Stimulated activated CD8-positive, alpha-beta memory T cell treated with anti-CD3 and anti-CD28 coated beads, Interleukin-2, amount 100 ng/mL, for 48 hours (primary cell): Measurements from ENCODE around the gene ASCC1.
"Not testable (repeated sequence)": the region's sequence is repeated elsewhere in the genome, so short reads cannot be mapped to it uniquely, and the experiment has no call there.

ENCODE experiments used
- DNase-seq, 2 donors: peaks; one replicate each; pipeline ENCODE4 v3.0.0-alpha.2; 2020; ENCODE audit warnings: low read depth in 2 of 2

The ASCC1 gene

DNA sequence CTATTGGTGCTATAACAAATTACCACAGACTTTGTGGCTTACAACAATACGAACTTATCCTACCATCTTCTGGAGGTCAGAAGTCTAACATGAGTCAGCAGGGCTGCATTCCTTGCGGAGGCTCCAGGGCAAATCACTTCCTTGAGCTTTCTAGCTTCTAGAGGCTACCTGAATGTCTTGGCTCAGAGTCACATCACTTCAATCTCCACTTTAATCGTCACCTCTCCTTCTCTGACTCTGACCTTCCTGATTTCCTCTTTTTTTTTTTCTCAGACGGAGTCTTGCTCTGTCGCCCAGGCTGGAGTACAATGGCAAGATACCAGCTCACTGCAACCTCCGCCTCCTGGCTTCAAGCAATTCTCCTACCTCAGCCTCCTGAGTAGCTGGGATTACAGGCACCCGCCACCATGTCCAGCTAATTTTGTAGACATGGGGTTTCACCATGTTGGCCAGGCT lies 44.9 kb downstream of the ASCC1 start:
- no peak for DNase-seq

DNA sequence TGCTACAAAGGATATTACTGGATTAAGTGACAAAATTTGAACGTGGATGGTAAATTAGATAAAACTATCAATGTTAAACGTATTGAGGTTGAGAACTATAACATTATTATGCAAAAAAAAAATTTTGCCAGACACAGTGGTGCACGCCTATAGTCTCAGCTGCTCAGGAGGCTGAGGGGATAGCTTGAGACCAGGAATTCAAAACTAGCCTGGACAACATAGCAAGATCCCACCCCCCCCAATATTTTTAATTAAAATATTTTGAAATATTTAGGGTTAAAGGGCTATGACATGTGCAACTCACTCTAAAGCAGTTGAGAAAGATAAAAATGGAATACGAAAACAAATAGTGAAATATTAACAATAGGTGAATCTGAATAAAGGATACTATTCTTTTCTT lies 45.3 kb downstream of the ASCC1 start:
- no peak for DNase-seq

DNA sequence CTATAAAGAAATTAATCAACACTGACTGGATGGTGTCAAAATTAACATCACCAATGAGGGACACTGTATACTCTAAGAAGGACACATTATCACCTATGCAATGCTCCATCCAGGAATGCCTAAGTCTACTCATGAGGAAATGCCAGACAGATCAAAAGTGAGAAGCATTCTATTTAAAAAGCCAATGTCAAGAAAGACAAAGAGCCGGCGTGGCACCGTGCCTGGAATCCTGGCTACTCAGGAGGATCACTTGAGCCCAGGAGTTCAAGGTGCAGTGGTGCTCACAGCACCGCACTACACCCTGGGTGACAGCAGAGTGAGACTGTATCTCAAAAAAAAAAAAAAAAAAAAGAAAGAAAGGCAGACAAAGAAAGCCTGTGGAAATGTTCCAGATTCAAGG lies 45.8 kb downstream of the ASCC1 start:
- no peak for DNase-seq

DNA sequence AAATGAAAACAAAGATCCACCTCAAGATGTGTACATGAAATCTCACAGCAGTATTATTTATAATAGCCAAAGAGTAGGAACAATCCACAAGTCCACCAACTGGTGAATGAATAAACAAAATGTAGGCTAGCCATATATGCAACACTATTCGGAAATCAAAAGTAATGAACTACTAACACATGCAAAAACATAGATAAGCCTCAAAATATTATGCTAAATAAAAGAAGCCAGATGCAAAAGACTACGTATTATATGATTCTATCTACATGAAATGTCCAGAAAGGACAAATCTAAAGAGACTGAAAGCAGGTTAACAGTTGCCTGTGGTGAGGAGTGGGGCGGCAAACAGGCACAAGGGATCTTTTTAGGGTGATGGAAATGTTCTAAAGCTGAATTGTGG lies 49.0 kb downstream of the ASCC1 start:
- no peak for DNase-seq

DNA sequence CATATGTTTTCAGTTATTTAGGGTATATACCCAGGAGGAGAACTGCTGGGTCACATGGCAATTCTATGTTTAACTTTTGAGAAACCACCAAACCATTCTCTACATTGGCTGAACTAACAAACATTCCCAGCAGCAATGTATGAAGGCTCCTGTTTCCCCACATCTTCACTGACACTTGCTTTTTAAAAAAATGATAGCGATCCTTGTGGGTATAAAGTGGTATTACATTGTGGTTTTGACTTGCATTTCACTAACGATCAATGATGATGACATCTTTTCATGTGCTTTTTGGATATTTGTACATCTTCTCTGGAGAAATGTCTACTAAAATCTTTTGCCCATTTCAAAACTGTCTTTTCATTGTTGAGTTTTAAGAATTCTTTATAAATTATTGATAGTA lies 51.5 kb downstream of the ASCC1 start:
- DNase-seq = no peak

DNA sequence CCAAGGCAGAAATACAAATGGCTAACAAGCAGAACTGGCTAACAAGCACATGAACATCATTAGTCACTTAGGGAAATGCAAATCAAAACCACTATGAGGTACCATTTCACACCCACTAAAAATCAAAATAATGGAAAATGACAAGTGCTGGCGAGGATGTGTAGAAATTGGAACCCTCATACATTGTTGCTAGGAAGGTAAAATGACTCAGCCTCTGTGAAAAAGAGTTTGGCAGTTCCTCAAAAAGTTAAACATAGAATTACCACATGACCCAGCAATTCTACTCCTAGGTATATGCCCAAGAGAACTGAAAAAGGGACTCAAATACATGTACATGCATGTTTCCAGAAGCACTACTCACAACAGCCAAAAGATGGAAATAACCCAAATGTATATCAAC lies 53.1 kb downstream of the ASCC1 start:
- no peak for DNase-seq

DNA sequence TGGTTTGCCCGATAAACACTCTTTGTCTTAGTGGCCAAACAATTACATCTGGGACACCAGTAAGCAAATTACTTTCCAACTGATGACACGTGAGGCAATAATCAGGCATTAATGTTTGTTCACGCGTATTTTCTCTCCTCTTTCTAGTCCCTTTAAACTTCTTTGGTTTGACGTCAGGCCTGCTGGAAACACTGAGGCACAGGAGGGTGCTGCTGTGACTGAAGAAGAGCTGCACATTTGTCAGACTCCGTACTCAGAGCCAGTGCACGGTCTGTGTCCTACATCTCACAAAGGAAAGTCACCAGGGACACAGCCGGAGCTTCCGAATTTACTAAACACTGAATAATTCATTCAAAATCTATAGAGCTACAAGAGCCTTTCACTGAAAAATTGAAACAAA lies 57.9 kb downstream of the ASCC1 start:
- no peak for DNase-seq

DNA sequence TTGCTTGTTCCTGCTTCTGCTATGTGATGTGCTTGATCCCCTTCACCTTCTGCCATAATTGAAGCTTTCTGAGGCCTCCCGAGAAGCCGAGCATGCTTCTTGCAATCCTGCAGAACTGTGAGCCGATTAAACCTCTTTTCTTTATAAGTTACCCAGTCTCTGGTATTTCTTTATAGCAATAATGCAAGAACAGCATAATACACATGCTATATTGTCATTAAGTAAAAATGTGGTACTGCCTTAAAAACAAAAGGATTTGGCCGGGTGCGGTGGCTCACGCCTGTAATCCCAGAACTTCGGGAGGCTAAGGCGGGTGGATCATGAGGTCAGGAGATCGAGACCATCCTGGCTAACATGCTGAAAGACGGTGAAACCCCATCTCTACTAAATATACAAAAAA lies 59.9 kb downstream of the ASCC1 start:
- DNase-seq = no peak

DNA sequence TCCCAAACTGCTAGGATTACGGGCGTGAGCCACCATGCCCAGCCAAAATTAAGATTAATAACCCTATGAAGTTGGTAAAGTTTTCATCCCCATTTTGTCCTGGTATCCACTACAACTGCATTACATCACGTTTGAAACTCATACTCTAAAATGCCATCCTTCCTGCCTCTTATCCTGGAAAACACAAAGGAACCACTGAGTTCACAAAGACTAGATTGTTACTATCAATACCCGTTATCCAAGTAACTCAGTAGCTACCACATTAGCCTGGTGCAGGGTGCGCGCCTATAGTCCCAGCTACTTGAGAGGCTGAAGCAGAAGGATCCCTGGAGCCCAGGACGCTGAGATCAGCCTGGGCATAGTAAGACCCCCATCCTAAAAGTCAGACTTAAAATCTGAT lies 63.8 kb downstream of the ASCC1 start:
- DNase-seq = no peak

DNA sequence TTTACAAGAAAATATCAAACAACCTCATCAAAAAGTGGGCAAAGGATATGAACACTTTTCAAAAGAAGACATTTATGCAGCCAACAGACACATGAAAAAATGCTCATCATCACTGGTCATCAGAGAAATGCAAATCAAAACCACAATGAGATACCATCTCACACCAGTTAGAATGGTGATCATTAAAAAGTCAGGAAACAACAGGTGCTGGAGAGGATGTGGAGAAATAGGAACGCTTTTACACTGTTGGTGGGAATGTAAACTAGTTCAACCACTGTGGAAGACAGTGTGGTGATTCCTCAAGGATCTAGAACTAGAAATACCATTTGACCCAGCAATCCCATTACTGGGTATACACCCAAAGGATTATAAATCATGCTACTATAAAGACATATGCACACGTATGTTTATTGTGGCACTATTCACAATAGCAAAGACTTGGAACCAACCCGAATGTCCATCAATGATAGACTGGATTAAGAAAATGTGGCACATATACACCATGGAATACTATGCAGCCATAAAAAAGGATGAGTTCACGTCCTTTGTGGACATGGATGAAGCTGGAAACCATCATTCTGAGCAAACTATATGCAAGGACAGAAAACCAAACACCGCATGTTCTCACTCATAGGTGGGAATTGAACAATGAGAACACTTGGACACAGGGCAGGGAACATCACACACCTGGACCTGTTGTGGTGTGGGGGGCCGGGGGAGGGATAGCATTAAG lies 65.2 kb downstream of the ASCC1 start:
- DNase-seq = not testable (repeated sequence)

DNA sequence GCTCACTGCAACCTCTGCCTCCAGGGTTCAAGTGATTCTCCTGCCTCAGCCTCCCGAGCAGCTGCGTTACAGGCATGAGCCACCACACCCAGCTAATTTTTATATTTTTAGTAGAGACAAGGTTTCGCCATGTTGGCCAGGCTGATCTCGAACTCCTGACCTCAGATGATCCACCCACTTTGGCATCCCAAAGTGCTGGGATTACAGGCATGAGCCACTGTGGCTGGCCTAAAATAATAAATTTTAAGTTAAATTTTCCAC lies 68.8 kb downstream of the ASCC1 start:
- not testable (repeated sequence) for DNase-seq

DNA sequence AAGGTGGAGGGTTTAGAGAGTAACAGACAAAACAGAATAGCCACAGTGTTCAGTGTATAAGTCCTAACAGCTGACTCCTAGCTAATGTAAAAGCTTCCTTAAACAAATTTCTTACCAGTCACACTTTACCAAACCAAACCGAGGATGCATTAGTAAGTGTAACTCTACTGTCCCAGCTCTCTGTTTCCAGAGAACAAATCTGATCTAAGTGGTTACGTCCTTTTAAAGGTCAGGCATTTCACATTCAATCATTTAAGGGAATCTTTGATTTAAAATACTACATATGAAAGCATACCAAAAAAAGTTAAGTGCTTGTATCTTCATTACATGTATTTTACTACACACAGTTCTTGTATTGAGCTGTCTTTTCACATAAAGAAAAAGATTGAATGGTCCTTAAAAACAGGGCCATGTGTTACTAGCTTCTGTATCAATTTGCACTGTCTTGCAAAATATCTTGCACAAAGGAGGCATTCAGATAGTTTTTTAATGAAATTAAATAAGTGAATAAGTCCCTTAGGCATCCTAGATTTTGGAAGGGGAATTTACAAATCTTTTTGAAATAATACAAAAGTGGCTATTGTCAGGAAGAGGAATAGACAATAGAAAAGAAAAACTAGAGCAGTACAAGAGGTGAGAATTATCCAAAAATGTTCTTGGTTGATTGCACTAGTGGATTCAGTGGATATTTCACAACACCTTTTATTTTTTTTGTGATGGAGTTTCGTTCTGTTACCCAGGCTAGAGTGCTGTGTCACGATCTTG lies 69.3 kb downstream of the ASCC1 start:
- DNase-seq = no peak

DNA sequence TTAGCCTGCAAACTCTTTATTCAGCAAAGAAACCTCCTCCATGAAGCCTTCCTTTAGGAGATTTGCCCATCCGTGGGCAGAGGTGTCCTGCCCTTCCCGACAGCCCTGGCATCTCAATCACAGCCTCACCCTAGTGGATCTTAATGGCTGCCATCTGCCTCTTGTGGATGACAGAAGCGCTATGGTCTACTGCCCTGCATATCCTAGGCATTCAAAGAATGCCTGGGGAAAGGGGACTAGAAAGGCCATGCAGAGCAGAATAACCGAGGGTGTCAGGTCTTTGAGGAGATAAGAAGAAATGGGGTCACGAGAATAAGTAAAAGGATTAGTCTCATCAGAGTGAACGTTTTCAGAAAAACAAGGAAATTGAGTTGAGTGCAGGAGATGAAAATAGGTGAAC lies 70.0 kb downstream of the ASCC1 start:
- DNase-seq = no peak

DNA sequence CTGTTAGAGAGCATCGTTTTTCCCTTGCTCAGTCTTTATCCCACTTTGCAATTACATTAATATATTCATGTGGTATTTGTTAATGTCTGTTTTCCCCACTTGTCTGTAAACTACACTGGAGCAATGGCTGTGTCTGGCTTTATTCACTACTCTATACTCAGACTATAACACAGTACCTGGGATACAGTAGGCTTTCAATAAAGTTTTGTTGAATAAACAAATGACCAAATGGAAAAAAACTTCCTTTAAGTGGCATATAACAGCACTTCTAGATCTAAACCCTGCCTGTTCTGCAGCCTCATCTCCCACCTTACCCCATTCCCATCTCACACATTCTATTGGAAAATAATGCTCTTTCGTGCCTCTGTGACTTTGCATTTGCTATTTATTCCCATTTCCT lies 70.4 kb downstream of the ASCC1 start:
- no peak for DNase-seq

DNA sequence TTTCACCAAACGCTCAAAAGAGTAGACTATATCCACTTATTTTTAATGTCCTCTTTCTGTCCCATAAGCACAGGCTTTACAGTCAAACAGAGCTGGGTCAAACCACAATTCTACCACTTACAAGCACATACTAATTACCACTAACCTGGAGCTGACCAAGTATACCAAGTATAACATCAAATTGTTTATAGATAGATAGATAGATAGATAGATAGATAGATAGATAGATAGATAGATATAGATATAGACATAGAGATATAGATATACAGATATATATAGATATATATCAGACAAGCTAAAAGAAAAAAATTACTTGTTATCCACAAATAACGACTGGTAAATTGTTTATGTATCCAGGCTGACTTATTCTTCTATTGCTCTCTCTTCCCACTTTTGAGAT lies 75.2 kb downstream of the ASCC1 start:
- no peak for DNase-seq

DNA sequence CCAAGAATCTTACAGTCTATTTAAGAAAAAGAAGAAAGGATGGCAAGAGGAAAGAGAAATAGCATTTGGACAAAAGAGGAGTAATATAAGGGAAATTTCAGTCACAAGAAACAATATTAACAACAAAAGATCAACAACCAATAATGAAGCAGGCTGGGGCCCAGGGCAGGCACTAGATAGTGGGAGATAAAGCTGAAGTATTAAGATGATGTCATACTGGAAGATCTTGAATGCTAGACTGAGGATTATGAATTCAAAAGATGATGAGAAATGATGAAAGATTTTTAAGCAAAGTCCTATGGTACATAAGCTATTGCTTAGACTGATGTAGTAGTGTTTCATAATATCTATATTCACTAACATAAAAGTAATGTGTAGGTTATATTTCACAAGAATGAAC lies 75.9 kb downstream of the ASCC1 start:
- no peak for DNase-seq

DNA sequence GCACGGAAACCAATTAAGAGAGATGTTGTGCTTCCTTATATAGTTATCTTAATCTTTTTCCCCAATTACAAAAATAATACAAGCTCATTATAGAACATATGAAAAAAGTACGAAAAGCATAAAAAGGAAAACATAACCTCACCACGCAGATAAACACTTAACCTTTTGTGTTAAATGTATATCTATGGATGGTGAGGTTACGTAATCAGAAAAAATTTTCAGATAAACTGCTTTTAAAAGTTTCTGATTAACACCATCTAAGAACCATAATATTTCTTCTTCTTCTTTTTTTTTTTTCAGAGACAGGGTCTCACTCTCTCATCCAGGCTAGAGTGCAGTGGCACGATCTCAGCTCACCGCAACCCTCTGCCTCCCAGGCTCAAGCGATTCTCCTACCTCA lies 78.5 kb downstream of the ASCC1 start:
- DNase-seq = no peak

DNA sequence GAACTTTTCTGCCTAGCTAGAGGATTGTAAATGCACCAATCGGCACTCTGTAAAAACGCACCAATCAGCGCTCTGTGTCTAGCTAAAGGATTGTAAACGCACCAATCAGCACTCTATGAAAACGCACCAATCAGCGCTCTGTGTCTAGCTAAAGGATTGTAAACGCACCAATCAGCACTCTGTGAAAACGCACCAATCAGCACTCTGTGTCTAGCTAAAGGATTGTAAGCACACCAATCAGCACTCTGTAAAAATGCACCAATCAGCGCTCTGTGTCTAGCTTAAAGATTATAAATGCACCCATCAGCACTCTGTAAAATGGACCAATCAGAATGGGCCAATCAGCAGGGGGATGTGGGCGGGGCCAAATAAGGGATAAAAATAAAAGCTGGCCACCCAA lies 79.9 kb downstream of the ASCC1 start:
- not testable (repeated sequence) for DNase-seq

DNA sequence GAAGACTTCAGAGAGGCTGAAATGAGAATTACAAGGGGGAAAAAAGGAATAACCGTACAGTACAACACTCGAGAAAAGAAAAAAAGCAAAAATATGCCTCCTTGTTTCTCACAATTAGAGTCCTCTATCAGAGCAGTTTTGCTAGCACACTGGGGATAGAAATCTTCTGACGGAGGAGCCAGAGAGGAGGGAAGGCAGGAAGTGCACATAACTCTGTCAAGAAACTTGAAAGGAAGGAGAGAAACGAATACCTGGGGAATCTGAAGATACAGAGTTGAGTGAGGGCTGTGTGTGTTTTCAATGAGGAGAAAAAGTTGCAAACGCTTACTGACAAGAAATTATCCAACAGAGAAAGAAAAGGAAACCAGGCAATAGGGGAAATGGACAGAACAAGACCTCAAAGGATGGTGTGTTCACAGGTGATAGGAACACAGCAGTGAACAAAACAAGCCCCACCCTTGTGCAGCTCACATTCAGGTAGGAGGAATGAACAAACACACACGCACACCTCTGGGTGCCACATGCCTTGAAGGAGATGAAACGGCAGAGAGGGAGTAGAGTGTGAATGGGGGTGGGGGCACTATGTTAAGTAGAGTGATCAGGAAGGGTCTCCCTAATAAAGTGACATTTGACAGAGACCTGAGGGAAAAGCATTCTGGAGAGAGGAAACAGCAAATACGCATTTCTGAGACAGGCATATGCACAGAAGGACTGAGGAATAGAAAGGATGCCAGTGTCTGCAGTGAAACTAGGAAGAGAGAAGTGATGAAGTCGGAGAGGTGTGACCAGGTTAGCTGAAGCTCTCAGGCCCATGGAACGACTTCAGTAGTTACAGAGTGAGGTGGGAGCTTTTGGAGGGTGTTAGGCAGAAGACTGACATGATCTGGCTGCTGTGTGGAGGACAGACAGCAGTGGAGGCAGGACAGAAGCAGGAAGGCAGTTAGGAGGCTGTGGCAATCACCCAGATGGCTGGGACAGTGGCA lies 81.0 kb downstream of the ASCC1 start:
- DNase-seq = no peak

DNA sequence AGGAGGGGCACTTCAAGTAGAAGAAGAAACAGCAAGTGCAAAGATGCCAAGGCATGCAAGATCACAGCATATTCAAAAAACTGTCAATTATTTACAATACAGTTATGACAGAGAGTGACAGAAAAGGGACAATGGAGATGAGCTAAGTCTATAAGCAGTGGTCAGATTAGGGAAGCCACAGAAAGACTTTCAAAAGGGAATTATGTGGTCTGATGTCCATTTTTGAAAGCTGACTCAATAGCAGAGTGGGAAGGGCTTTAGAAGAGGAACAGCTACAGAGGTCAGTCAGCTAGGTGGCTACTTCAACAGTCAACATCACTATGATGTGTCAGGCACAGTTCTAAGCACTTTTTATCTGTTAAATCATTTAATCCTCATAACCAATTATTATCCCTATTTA lies 82.6 kb downstream of the ASCC1 start:
- DNase-seq = no peak

DNA sequence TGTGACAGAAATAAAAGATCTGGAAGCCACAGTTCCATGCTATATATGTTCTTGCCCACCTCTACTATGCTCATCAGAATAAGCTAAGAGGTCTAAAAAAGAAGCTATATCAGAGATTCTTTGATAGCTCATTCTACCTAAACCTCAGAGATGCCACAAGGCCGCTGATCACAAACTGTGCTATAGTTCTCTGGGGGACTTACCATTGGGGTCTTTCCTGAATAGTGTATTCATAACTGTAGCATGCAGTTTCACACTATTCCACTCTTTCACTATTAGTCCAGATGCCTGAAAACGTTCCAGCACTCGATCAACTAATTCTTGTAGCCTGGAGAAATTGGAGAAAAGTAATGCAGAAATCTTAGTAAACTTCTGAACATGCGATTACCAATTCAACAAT lies 83.2 kb downstream of the ASCC1 start:
- no peak for DNase-seq

DNA sequence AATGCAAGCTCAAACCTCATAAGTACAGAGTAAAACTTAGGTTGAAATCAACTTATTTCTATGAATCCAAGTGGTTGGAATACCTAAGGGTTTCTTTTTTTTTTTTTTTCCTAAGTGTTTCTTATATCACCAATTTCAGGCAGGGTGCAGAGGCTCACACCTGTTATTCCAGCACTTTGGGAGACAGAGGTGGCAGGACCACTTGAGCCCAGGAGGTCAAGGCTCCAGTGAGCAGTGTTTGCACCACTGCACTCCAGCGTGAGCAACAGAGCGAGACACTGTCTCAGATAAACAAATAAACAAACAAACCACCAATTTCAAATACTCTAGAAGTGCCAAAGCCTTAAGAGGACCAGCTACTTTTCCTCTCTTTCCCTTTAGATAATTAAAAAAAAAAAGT lies 88.5 kb downstream of the ASCC1 start:
- DNase-seq = no peak

DNA sequence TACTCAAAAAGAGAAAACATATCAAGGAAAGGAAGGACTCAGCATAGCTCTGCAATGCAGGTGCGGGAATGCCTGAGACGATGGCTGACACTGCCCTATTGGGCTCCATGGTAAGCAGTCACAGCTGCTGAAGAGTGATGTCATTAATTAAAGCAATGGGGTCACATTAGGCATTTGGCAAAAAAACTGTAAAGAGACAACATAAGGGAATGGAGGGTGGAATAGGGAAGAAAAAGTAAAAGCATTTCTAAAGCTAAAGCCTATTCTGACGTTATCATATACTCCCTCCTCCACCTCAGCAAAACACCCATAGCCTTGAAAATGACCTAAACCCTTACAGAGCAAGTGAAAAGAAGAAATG lies 89.2 kb downstream of the ASCC1 start:
- no peak for DNase-seq
